ENCODE results near the gene SEPTIN7.
A peak's percentile ranks its signal among the peaks of the same experiment; 100 is the strongest.
"Not testable (repeated sequence)": the region's sequence is repeated elsewhere in the genome, so short reads cannot be mapped to it uniquely, and the experiment has no call there.

SEPTIN7 gene

DNA sequence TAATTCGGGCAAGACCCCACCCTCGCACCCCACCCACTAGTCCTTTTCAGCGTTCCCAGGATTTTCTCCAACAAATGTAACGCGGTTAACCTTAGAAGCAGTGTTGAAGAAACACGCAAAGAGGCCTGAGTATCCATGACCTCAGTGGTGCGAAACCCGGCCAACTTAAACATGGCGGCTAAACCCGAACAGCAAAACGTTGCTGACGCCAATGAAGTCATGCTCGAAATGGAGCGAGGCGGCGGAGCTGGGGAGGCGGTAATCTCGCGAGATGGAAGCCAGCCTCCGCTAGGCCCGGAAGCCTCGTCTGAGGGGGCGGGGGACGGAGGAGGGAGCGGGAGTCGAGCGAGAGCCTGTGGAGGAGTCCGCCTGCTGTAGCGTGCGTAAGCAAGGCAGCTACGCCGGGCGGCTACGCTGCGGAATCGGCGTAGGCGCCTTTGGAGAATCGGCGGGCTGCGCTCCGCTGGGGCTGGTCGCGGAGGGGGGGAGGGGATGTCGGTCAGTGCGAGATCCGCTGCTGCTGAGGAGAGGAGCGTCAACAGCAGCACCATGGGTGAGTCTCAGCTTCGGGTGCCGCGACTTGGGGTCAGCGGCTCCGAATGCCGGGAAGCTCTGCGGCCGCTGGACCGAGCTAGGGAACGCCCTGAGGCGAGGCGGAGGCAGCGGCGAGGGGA, at the start of gene SEPTIN7:
Gene SEPTIN7 (plus strand): TSS at position 340 of the 674 bp plus-strand sequence. CDS start 153 bp downstream, at position 493.
- FAIRE-seq: peak; percentile 95
- peak; percentile 99 for DNase-seq (ENCODE audit: insufficient read length, low spot score)
- peak; percentile 90 for TF ChIP-seq POLR2A (IDR thresholded peaks at IDR 0.05; ENCODE audit: low read depth, low read length)

DNA sequence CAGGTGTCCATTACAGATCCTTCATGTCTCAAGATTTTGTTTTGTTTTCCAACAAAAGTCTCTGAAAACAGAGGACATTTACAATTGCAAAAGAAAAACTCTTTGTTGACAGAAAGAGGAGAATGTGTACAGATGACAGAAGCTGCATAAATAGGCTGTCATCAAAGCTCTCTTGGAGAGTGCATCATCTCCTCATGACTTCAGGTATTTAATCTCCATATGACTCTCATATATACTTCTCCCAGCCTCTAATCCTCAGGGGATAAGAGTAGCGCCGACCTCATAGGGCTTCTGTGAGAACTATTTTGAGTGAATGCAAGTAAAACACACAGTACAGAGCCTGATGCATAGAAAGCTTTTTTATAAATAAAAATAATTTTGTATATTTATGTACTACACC, 48.1 kb upstream of the SEPTIN7 start:
- no peak for TF ChIP-seq POLR2A (IDR thresholded peaks at IDR 0.05; ENCODE audit: low read depth, low read length)
- DNase-seq (ENCODE audit: insufficient read length, low spot score) (no peak), FAIRE-seq (no peak)

DNA sequence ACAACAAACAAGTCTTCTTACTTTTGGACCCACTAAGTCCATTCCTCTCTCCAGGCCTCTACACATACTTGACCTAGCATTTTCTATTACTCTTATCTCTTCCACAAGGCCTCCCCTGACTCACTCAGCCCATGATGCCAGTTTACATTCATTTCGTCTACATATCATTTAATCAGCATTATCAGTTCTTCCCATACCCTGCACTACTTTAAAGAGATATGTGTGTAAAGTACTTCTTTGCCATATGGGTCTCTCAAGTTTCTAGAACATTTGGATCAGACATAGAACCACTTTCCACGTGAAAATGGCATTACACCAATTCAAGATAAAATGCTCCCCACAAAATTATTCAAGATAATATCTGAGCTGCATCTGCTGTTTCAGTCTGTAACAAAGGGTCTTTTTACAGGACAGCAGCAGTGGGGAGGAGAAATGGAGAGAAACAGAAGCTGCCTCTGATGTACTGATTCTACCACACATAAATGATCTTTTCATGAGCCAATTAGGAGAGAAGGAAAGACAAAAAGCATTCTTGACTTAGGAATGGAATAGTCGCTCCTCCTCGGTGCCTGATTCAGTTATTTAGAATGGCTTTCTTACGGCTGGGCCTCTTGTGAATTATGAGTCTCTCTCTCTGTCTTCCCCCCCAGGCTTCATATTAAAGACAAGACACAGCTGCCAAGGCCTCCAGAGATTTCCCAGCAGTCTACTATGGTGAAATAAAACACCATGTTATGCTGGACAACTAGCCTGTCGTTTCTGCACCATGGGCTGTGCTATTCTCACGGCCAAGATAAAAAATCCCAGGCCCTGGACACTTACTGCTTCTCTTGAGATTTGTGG, 46.9 kb upstream of the SEPTIN7 start:
- FAIRE-seq (no peak), DNase-seq (ENCODE audit: insufficient read length, low spot score) (no peak)
- TF ChIP-seq POLR2A (IDR thresholded peaks at IDR 0.05; ENCODE audit: low read depth, low read length): no peak

- FAIRE-seq (no peak), DNase-seq (ENCODE audit: insufficient read length, low spot score) (no peak)
- no peak for TF ChIP-seq POLR2A (IDR thresholded peaks at IDR 0.05; ENCODE audit: low read depth, low read length)
Measured at GRCh38 chr7:35754741-35755140, 46.1 kb upstream of the SEPTIN7 start.

DNA sequence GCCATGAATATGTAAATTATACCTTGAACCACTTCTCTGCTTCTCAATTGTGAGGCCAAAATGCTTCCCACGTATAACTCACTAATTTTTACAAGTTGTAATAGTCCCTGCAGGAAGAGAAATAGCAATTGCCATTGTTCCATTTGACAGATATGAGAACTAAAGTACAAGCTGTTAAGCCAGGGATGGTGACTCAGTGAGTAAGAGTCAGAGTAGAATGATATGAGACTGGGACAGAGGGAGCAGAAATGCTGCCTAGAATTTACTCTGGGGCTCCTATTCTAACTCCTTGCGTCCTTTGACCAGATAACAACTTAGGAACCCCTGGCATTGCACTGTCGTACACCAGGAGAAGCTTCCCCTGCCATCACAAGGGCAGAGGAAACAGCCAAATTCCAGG, 45.1 kb upstream of the SEPTIN7 start:
- FAIRE-seq (no peak), DNase-seq (ENCODE audit: insufficient read length, low spot score) (no peak)
- TF ChIP-seq POLR2A (IDR thresholded peaks at IDR 0.05; ENCODE audit: low read depth, low read length): no peak

GRCh38 chr7:35756453-35756852, 44.4 kb upstream of the SEPTIN7 start:
- FAIRE-seq; DNase-seq (ENCODE audit: insufficient read length, low spot score): not testable (repeated sequence)

DNA sequence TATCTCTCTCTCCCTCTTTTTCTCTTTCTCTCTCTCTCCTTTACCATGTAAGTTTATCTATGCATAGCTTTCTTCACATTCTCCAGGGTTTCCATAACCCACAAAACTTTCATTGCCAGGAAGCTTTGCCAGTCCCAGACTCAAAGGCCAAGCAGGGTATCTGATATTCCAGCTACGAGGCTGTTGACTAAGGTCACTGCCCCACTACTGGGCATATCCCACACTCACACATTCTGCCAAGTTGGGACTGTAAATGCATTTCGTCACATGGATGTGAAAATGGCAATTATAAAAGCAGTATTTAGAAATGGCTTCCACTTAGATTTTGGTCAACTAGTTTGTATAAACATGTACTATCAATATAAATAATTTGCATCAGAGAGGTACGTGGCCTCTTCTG, 43.3 kb upstream of the SEPTIN7 start:
- DNase-seq (ENCODE audit: insufficient read length, low spot score): no peak
- no peak for TF ChIP-seq POLR2A (IDR thresholded peaks at IDR 0.05; ENCODE audit: low read depth, low read length)
- no peak for FAIRE-seq

DNA sequence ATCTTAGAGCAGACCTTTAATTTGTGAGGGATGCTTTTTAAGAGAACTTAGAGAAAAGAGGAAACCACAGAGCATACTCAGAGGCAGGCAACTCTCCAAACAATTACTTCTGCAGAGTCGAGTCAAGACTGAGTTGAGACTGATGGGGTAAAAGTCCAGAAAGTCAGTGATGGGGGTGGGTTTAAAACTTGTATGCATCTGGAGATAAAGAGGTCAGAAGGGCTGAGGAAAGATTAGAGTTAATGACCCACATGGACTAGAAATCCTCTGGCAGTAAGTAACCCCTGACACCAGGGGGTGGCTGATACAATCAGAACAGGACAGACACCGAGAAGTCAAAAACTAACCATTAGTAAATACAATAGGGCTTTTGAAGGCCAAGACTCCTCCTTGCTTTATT, 42.4 kb upstream of the SEPTIN7 start:
- no peak for FAIRE-seq

GRCh38 chr7:35760143-35760745, 40.6 kb upstream of the SEPTIN7 start:
- TF ChIP-seq POLR2A (IDR thresholded peaks at IDR 0.05; ENCODE audit: low read depth, low read length): no peak
- no peak for DNase-seq (ENCODE audit: insufficient read length, low spot score)
- no peak for FAIRE-seq

More for the DNA sequence above, 42.4 kb upstream of the SEPTIN7 start:
- no peak for DNase-seq (ENCODE audit: insufficient read length, low spot score)
- no peak for TF ChIP-seq POLR2A (IDR thresholded peaks at IDR 0.05; ENCODE audit: low read depth, low read length)

GRCh38 chr7:35761871-35762677, 38.8 kb upstream of the SEPTIN7 start:
- DNase-seq (ENCODE audit: insufficient read length, low spot score): no peak
- FAIRE-seq: peak; percentile 30
- no peak for TF ChIP-seq POLR2A (IDR thresholded peaks at IDR 0.05; ENCODE audit: low read depth, low read length)

DNA sequence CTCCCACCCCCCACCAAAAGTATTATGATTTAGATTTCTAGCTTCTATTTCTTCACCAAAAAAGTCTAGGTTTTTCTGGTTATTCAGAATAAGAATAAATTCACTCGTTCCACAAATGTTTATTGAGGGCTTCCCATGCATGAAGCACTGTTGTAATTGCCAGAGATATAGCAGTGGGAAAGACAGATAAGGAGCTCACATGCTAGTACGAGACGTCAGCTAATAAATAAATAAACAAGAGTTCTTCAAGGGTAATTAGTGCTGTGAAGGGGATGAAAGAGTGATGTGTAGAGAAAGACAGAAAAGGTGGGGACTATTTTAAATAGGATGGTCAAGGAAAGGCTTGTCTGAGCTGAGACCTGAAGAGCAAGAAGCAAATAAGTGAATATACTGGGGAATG, 38.1 kb upstream of the SEPTIN7 start:
- DNase-seq (ENCODE audit: insufficient read length, low spot score): no peak
- TF ChIP-seq POLR2A (IDR thresholded peaks at IDR 0.05; ENCODE audit: low read depth, low read length): no peak
- no peak for FAIRE-seq

DNA sequence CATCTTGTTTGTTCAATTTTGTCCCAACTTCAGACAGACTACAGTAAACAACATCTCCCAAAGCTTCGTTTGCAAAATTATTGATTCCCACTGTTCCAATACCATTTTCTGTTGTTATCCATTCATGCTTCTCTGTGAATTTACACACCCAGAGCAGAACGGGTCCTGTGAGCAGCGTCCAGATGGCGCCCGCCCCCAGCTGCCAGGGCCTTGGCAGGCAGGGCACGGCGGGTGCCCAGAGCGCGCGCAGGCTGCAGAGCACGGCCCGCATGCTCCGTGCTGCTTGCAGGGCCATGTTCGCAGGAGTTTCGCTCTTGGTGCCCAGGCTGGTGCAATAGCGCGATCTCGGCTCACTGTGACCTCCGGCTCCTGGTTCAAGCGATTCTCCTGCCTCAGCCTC, 32.5 kb upstream of the SEPTIN7 start:
- TF ChIP-seq POLR2A (IDR thresholded peaks at IDR 0.05; ENCODE audit: low read depth, low read length): no peak
- FAIRE-seq: no peak
- DNase-seq (ENCODE audit: insufficient read length, low spot score): no peak

GRCh38 chr7:35771776-35772175, 29.1 kb upstream of the SEPTIN7 start:
- TF ChIP-seq POLR2A (IDR thresholded peaks at IDR 0.05; ENCODE audit: low read depth, low read length): no peak
- DNase-seq (ENCODE audit: insufficient read length, low spot score) (no peak), FAIRE-seq (no peak)

GRCh38 chr7:35773994-35774393, 26.9 kb upstream of the SEPTIN7 start:
- DNase-seq (ENCODE audit: insufficient read length, low spot score): no peak
- TF ChIP-seq POLR2A (IDR thresholded peaks at IDR 0.05; ENCODE audit: low read depth, low read length): no peak
- FAIRE-seq: no peak
